H1 (cell line): ENCODE data around the gene SEC14L5. TPM values are rescaled to one million over a fixed set of nuclear protein-coding genes. Genes with fewer than 3 reads are reported as not detected.

ENCODE experiments used
- CTCF ChIA-PET: fragments of 300-600 bp; sonication (Branson Sonifier 250); formaldehyde crosslinking; loops from one replicate; lab custom pipeline; 2021; ENCODE audit not compliant: partially characterized antibody; lab: Charles Lee
- POLR2A ChIA-PET: fragments of 300-600 bp; sonication (Branson Sonifier 250); formaldehyde crosslinking; loops from one replicate; lab custom pipeline; 2021; ENCODE audit warnings: inconsistent platforms; ENCODE audit not compliant: partially characterized antibody; lab: Charles Lee
- DNase-seq, 2 experiments: peaks; one replicate each; pipeline versions ENCODE4 v3.0.0 to v3.0.0-alpha.2; 2010 to 2022; ENCODE audit warnings: low spot score in 2 of 2, low read depth in 1 of 2, mixed read lengths in 1 of 2
- FAIRE-seq: peaks from 2 replicates; lab custom pipeline; 2011; peaks lifted over from hg19 to GRCh38; lab: Jason Lieb, UNC
- H2AFZ ChIP-seq: 2 replicates; pipeline ENCODE4 v1.8.1; 2012; ENCODE audit warnings: low read length, inconsistent platforms
- H2AK5ac ChIP-seq: 2 replicates; pipeline ENCODE4 v1.6.1; 2013; ENCODE audit warnings: low read depth, low read length
- H2BK120ac ChIP-seq: replicated peaks from 2 replicates; pipeline ENCODE3; 2013; ENCODE audit warnings: low read depth, low read length, inconsistent platforms
- H2BK12ac ChIP-seq: 2 replicates; pipeline ENCODE4 v1.6.1; 2013; ENCODE audit warnings: low read depth, low read length
- H2BK15ac ChIP-seq: 2 replicates; pipeline ENCODE4 v1.6.1; 2013; ENCODE audit warnings: low read length
- H2BK20ac ChIP-seq: 2 replicates; pipeline ENCODE4 v1.6.1; 2013; ENCODE audit warnings: low read length
- H2BK5ac ChIP-seq: 2 replicates; pipeline ENCODE4 v1.6.1; 2013; ENCODE audit warnings: low read depth, low read length
- H3K14ac ChIP-seq: 2 replicates; pipeline ENCODE4 v1.6.1; 2013; ENCODE audit warnings: inconsistent platforms; ENCODE audit not compliant: insufficient read length
- H3K18ac ChIP-seq: 2 replicates; pipeline ENCODE4 v1.6.1; 2013; ENCODE audit warnings: low read length; ENCODE audit errors: extremely low read depth
- H3K23ac ChIP-seq: 2 replicates; pipeline ENCODE4 v1.6.1; 2013; ENCODE audit warnings: inconsistent platforms; ENCODE audit not compliant: insufficient read length
- H3K23me2 ChIP-seq: 2 replicates; pipeline ENCODE4 v1.6.1; 2013; ENCODE audit warnings: low read depth, low read length
- H3K27ac ChIP-seq: 2 replicates; pipeline ENCODE4 v1.6.1; 2011; ENCODE audit warnings: low read depth, low read length, inconsistent platforms
- H3K27me3 ChIP-seq, 4 experiments: replicated peaks in 1 of 4; 1 replicate in 1 of 4; 2 replicates in 3 of 4; pipeline versions ENCODE4 v1.6.1 to v1.8.1; 2011 to 2013; ENCODE audit warnings: low read length in 3 of 4, mild to moderate bottlenecking in 3 of 4, inconsistent platforms in 2 of 4, mixed read lengths in 2 of 4, moderate library complexity in 1 of 4; ENCODE audit not compliant: control insufficient read depth in 3 of 4, insufficient read depth in 3 of 4; ENCODE audit errors: extremely low read depth in 1 of 4
- H3K36me3 ChIP-seq, 4 experiments: 2 replicates each; pipeline versions ENCODE4 v1.6.1 to v1.8.1; 2011 to 2013; ENCODE audit warnings: mild to moderate bottlenecking in 4 of 4, low read length in 3 of 4, moderate library complexity in 2 of 4, control low read depth in 1 of 4, inconsistent platforms in 1 of 4; ENCODE audit not compliant: insufficient read depth in 4 of 4, control insufficient read depth in 2 of 4
- H3K4ac ChIP-seq: replicated peaks from 2 replicates; pipeline ENCODE3; 2013; ENCODE audit warnings: low read length, low read depth, mixed read lengths, inconsistent platforms; ENCODE audit not compliant: insufficient read length
- H3K4me1 ChIP-seq, 4 experiments: replicated peaks in 1 of 4; 1 replicate in 1 of 4; 2 replicates in 3 of 4; pipeline versions ENCODE4 v1.6.1 to v1.8.1; 2011 to 2013; ENCODE audit warnings: low read length in 3 of 4, inconsistent platforms in 2 of 4, mixed read lengths in 1 of 4; ENCODE audit not compliant: insufficient read depth in 4 of 4, control insufficient read depth in 3 of 4
- H3K4me2 ChIP-seq, 2 experiments: 2 replicates each; pipeline versions ENCODE4 v1.6.1 to v1.8.1; 2011 to 2013; ENCODE audit warnings: low read depth in 2 of 2, low read length in 2 of 2, control low read depth in 1 of 2, inconsistent platforms in 1 of 2, mild to moderate bottlenecking in 1 of 2; ENCODE audit not compliant: insufficient read depth in 1 of 2
- H3K4me3 ChIP-seq, 4 experiments: fragments of 200-600, 300-600 bp in 1 of 4; sonication (generic), shearing (Covaris generic), sonication (Bioruptor Twin) in 1 of 4; 2 replicates each; pipeline versions ENCODE4 v1.5.1 to v1.8.1; 2011 to 2016; ENCODE audit warnings: low read length in 4 of 4, low read depth in 3 of 4, control low read depth in 2 of 4, inconsistent platforms in 2 of 4, mild to moderate bottlenecking in 2 of 4, mixed read lengths in 1 of 4, moderate library complexity in 1 of 4; ENCODE audit not compliant: insufficient read depth in 2 of 4; ENCODE audit errors: extremely low read depth in 1 of 4
- H3K56ac ChIP-seq: replicated peaks from 2 replicates; pipeline ENCODE3; 2013; ENCODE audit warnings: low read depth, mild to moderate bottlenecking, mixed read lengths, low read length, inconsistent platforms; ENCODE audit not compliant: insufficient read length
- H3K79me1 ChIP-seq: 2 replicates; pipeline ENCODE4 v1.6.1; 2013; ENCODE audit warnings: low read depth, low read length, control low read depth
- H3K79me2 ChIP-seq, 2 experiments: 2 replicates each; pipeline versions ENCODE4 v1.6.1 to v1.8.1; 2012 to 2013; ENCODE audit warnings: low read length in 2 of 2, mild to moderate bottlenecking in 2 of 2, inconsistent platforms in 1 of 2; ENCODE audit not compliant: insufficient read depth in 2 of 2, control insufficient read depth in 1 of 2
- H3K9ac ChIP-seq, 4 experiments: replicated peaks in 1 of 4; 1 replicate in 1 of 4; 2 replicates in 3 of 4; pipeline versions ENCODE4 v1.6.1 to v1.8.1; 2011 to 2013; ENCODE audit warnings: low read depth in 3 of 4, low read length in 3 of 4, control low read depth in 2 of 4, mild to moderate bottlenecking in 2 of 4, moderate library complexity in 2 of 4, inconsistent platforms in 1 of 4; ENCODE audit errors: extremely low read depth in 1 of 4
- H3K9me3 ChIP-seq, 2 experiments: 2 replicates each; pipeline versions ENCODE4 v1.6.1 to v1.8.1; 2012 to 2013; ENCODE audit warnings: mild to moderate bottlenecking in 2 of 2, moderate library complexity in 2 of 2, control low read depth in 1 of 2, inconsistent platforms in 1 of 2, low read depth in 1 of 2, low read length in 1 of 2, mixed read lengths in 1 of 2; ENCODE audit not compliant: insufficient read depth in 2 of 2
- H4K20me1 ChIP-seq, 2 experiments: replicated peaks in 1 of 2; 2 replicates each; pipeline versions ENCODE3 to v1.8.1; 2011 to 2013; ENCODE audit warnings: inconsistent platforms in 2 of 2, low read length in 2 of 2, mild to moderate bottlenecking in 1 of 2; ENCODE audit not compliant: insufficient read depth in 2 of 2, control insufficient read depth in 1 of 2
- H4K5ac ChIP-seq: 2 replicates; pipeline ENCODE4 v1.6.1; 2013; ENCODE audit warnings: low read length, low read depth, mixed read lengths, inconsistent platforms; ENCODE audit not compliant: insufficient read length
- H4K8ac ChIP-seq: 2 replicates; pipeline ENCODE4 v1.8.0; 2013; ENCODE audit warnings: mild to moderate bottlenecking, moderate library complexity, low read length, inconsistent platforms; ENCODE audit not compliant: insufficient read depth; ENCODE audit errors: extremely low read depth
- H4K91ac ChIP-seq: replicated peaks from 2 replicates; pipeline ENCODE3; 2013; ENCODE audit warnings: low read length, mixed read lengths, inconsistent platforms; ENCODE audit not compliant: insufficient read length
- EP300 ChIP-seq, 2 experiments: IDR thresholded peaks; 1 replicate in 1 of 2; 2 replicates in 1 of 2; pipeline ENCODE4 v1.6.1; 2011 to 2012; ENCODE audit warnings: low read depth in 2 of 2, low read length in 2 of 2, mild to moderate bottlenecking in 2 of 2, borderline replicate concordance in 1 of 2, inconsistent platforms in 1 of 2, moderate library complexity in 1 of 2
- GABPA ChIP-seq: IDR thresholded peaks from 2 replicates; pipeline ENCODE4 v1.6.1; 2011; ENCODE audit warnings: mild to moderate bottlenecking, low read length, moderate library complexity, borderline replicate concordance; ENCODE audit not compliant: insufficient read depth
- HDAC2 ChIP-seq, 2 experiments: fragments of 300-600 bp in 1 of 2; sonication (generic) in 1 of 2; IDR thresholded peaks; 2 replicates each; pipeline ENCODE4 v1.6.1; 2011 to 2012; ENCODE audit warnings: low read depth in 2 of 2, low read length in 2 of 2, mild to moderate bottlenecking in 2 of 2, moderate library complexity in 2 of 2, borderline replicate concordance in 1 of 2, inconsistent platforms in 1 of 2
- RBBP5 ChIP-seq: IDR thresholded peaks from 2 replicates; pipeline ENCODE4 v1.7.1; 2012; ENCODE audit warnings: low read depth, mild to moderate bottlenecking, inconsistent platforms, low read length, moderate library complexity, borderline replicate concordance
- RNF2 ChIP-seq: fragments of 200-900, 300-1000 bp; sonication (generic); IDR thresholded peaks from 2 replicates; pipeline ENCODE4 v1.7.1; 2016; ENCODE audit warnings: borderline replicate concordance, low read depth, mild to moderate bottlenecking, antibody characterized with exemption, low read length; ENCODE audit not compliant: poor library complexity, severe bottlenecking; ENCODE audit errors: missing control alignments
- RXRA ChIP-seq: IDR thresholded peaks from 2 replicates; pipeline ENCODE4 v1.6.1; 2011; ENCODE audit warnings: low read depth, mild to moderate bottlenecking, low read length, moderate library complexity; ENCODE audit not compliant: insufficient read depth
- SUZ12 ChIP-seq: fragments of 200-600 bp; sonication (generic); IDR thresholded peaks from 2 replicates; pipeline ENCODE4 v1.6.1; 2012; ENCODE audit warnings: mild to moderate bottlenecking, inconsistent platforms, low read length, moderate library complexity, mixed read lengths
- WGBS, 2 experiments: shearing (Covaris generic) in 1 of 2; methylation state at CpG; one replicate each; pipeline versions ENCODE4 v1.1.6 to v1.1.7; 2013 to 2015; ENCODE audit warnings: low lambda C conversion rate in 2 of 2, mixed read lengths in 2 of 2, inconsistent platforms in 1 of 2, low coverage in 1 of 2, missing lambda C conversion rate in 1 of 2; ENCODE audit not compliant: insufficient replicate concordance in 2 of 2, insufficient coverage in 1 of 2, insufficient read length in 1 of 2; ENCODE audit errors: extremely low coverage in 1 of 2, missing lambda C conversion rate in 1 of 2; 5-methylcytosine and 5-hydroxymethylcytosine counted together
- polyA plus RNA-seq, 7 experiments: library from polyadenylated mRNA; depleted of rRNA in 3 of 7; stranded (reverse) in 5 of 7; unstranded in 2 of 7; fragments of >200 nt in 5 of 7; fragments of 200-250 nt in 2 of 7; gene quantifications; 1 replicate in 5 of 7; 2 replicates in 1 of 7; 4 replicates in 1 of 7; pipeline versions ENCODE4 v1.2.1 to v1.2.3, GENCODE V29; 2011 to 2013; ENCODE audit warnings: missing spikeins in 2 of 7, mixed read lengths in 2 of 7
- total RNA-seq: library from RNA; stranded (reverse); fragmentation: NEBNext Ultra II Directional; extraction: Animal tissue kit (Norgen Biotek cat#: 25700); gene quantifications from 2 replicates; pipeline ENCODE4 v1.2.1, GENCODE V29; 2021
- TF ChIP-seq, protein P1 (sequence below): IDR thresholded peaks from 2 replicates; pipeline ENCODE4 v1.6.1; 2012; ENCODE audit warnings: inconsistent platforms

The SEC14L5 gene
- total and polyA plus RNA-seq, 2 of the 8 experiments (the other 6 are each of a cell fraction or from before 2014, with no cell fraction given) = 1.9 to 3.0 TPM

DNA sequence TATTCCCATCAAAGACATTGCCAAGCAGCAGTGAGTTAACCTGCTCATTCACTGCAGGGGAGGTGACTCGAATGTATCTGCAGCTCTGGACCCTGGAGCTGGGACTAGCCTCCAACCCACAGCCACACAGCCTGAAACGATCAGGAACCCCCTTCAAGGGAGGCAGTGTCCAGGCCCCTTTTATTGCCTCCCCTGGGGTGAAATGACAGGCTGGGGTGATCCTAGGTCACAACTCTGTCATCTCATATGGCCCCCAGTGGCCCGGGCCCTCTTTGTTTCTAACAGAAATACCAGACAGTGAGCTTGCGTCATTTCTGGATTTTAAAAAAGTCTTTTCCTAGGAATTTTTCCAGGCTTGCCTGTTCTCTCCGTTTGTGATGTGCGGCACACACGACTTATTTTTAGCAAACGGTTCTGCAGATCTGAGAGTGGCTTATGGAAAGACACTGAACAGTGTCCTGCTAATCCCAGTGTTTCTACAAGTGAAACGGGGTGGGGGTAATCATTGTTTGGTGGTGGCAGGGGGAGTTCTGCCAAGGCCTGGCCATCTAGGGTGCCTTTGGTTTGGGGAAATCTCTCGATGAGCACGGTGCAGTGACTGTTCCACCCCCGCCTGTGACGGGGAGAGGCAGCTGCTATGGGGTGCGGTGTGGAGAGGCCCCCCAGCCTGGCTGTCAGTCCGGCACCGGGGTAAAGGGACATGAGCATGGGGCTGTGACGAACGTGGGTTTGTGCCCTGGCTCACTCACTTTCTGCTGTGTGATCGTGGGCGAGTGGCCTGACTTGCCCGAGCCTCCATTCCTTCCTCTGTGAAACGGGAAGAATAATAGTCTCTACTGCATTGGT lies 48.4 kb downstream of the SEC14L5 start:
- no peak overlapping the region for H2BK120ac ChIP-seq
- H2AFZ ChIP-seq = no peak overlapping the region
- FAIRE-seq (no peak), DNase-seq (no peak)
- H3K4me3 ChIP-seq = no peak overlapping the region
- ChIA-PET POLR2A (interaction anchor here (1.2 kb wide), 1 partner anchor 19 kb away, joined by 3 read pairs; no protein-coding TSS in a partner anchor), CTCF (interaction anchor here (0.6 to 1.3 kb wide), 4 partner anchors 8 to 1011 kb away, joined by 3 read pairs; no protein-coding TSS in a partner anchor)
- H3K27ac ChIP-seq = no peak overlapping the region
- H4K5ac ChIP-seq = no peak overlapping the region
- H3K4ac ChIP-seq = no peak overlapping the region
- H4K8ac ChIP-seq = no peak overlapping the region
- no peaks in the 10 kb centered on the region for H3K27me3 ChIP-seq
- H3K79me1 ChIP-seq = no peaks in the 10 kb centered on the region; the same call in 1 of the 2 replicates
- H3K79me2 ChIP-seq = no peaks in the 10 kb centered on the region
- H3K4me1 ChIP-seq = peaks cover 0 to 3% (median 0%) of the 10 kb centered on the region in 4 experiments; a peak in 2 of 7 replicates
- no peaks in the 10 kb centered on the region for H4K20me1 ChIP-seq
- H3K9me3 ChIP-seq = no peaks in the 10 kb centered on the region
- H3K56ac ChIP-seq = no peak overlapping the region
- H2AK5ac ChIP-seq = no peak overlapping the region
- H2BK5ac ChIP-seq = no peak overlapping the region
- H4K91ac ChIP-seq = peak overlapping the region; percentile 40
- H3K9ac ChIP-seq = no peak overlapping the region
- H3K23ac ChIP-seq = no peak overlapping the region
- no peak overlapping the region for H2BK12ac ChIP-seq
- TF ChIP-seq SUZ12 (no peak), RNF2 (no peak), EP300 (IDR thresholded peaks at IDR 0.05; ENCODE audit: borderline replicate concordance in 1 of 2, low read depth in 2 of 2, low read length in 2 of 2) (no peak), HDAC2 (IDR thresholded peaks at IDR 0.05; ENCODE audit: borderline replicate concordance in 1 of 2, low read depth in 2 of 2, low read length in 2 of 2) (no peak), GABPA (no peak), RXRA (no peak), RBBP5 (no peak)
- TF ChIP-seq, protein P1, sequence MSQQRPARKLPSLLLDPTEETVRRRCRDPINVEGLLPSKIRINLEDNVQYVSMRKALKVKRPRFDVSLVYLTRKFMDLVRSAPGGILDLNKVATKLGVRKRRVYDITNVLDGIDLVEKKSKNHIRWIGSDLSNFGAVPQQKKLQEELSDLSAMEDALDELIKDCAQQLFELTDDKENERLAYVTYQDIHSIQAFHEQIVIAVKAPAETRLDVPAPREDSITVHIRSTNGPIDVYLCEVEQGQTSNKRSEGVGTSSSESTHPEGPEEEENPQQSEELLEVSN = no peak
- no peaks in the 10 kb centered on the region for H3K23me2 ChIP-seq
- H3K14ac ChIP-seq = no peak overlapping the region
- no peak overlapping the region for H3K4me2 ChIP-seq
- no peaks in the 10 kb centered on the region for H3K36me3 ChIP-seq
- no peak overlapping the region for H2BK20ac ChIP-seq
- no peak overlapping the region for H2BK15ac ChIP-seq
- 88% methylated on average over 22 of the region's 22 CpGs; no CpG with 5 or more reads in 1 of the 2 experiments for WGBS, 2 experiments
- H3K18ac ChIP-seq = no peak overlapping the region
